AG08395 (cell line): ENCODE measurements around the gene TUB.

ENCODE experiments used
- DNase-seq: peaks from one replicate; pipeline ENCODE4 v3.0.0; 2012; ENCODE audit warnings: mixed read lengths, low spot score

TUB gene, protein sequence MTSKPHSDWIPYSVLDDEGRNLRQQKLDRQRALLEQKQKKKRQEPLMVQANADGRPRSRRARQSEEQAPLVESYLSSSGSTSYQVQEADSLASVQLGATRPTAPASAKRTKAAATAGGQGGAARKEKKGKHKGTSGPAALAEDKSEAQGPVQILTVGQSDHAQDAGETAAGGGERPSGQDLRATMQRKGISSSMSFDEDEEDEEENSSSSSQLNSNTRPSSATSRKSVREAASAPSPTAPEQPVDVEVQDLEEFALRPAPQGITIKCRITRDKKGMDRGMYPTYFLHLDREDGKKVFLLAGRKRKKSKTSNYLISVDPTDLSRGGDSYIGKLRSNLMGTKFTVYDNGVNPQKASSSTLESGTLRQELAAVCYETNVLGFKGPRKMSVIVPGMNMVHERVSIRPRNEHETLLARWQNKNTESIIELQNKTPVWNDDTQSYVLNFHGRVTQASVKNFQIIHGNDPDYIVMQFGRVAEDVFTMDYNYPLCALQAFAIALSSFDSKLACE

DNA sequence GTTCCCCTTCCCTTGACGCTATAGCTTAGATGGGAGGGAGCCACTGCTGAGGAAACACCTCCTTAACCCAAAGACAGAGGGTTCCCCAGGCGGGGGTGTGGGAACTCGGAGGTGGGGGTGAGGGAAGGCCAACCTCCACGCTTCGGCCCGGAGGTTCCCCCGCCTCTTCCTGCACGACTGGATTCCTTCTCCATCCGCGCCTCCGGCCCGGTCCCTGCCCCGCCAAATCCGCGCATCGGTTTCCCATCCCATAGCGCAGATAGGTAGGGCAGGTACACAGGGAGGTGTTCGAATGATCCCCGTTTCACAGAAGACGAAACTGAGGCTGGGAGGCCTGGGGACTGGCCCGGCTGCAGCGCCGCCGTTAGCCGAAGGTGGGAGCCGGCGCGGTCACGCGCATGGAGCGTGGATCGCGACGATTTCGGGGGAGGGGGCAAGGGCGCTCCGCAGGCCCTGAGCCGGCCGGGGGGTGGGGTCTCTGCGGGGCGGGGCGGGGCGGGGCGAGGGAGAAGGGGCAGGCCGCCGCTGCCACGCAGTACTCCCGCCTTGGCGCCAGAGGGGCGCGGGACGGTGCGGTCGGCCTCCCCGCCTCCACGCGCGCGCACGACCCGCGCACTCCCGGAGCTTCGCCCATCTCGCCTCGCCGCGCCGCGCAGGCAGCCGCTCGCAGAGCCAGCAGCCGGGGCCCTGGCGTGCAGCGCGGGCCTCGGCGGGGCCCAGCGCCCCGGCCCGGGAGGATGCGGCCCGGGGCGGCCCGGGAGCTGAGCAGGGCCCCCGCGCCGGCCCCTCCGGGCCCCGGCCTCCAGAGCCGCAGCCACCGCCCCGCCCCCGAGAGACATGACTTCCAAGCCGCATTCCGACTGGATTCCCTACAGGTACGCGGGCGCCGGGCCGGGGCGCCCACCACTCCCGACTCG is at the start of gene TUB:
TSS of gene TUB (plus strand) at position 538 of the 917 bp plus-strand sequence. CDS start at position 838, 300 bp downstream.
- peak; percentile 50 for DNase-seq

DNA sequence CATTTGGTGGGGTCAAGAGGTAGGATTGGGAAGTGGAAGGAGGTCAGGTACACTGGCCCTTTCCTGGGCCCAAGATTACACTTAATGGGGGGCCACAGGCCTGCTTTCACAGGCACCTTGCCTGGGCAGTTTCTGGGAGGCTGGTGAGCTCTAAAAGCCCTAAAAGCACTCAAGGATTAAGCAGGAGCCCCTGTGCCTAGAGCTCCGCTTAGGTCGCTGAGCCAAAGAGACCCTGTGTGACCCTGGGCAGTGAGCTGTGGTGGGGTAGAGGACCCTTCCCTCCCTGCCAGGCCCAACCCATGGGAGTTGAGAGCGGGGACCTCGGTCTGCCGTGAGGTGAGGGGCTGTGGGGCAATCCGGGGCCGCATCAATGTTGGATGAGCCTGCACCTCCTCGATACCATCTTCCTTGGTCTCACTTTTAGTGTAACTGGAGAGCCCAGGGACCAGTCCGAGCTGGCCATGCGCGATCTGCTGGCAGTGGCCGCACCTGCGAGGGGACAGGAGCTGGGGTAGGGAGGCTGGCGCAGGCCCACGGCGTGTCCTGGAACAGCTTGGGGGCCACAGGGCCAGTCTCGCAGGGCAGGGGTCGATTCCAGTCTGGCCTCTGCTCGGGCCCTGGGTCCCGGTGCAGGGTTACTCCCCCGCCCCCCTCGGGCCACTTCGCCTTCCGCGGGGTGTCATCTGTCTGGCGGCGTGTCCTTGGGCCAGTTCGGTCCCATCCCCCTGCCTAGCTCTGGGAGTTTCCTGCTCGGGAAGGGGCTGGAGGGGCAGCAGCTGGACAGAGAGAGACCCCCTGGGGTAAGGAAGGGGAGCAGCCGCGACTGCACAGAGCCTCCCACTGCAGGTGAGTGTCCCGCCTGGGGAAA is 49.5 kb upstream of the TUB start:
- DNase-seq: no peak

DNA sequence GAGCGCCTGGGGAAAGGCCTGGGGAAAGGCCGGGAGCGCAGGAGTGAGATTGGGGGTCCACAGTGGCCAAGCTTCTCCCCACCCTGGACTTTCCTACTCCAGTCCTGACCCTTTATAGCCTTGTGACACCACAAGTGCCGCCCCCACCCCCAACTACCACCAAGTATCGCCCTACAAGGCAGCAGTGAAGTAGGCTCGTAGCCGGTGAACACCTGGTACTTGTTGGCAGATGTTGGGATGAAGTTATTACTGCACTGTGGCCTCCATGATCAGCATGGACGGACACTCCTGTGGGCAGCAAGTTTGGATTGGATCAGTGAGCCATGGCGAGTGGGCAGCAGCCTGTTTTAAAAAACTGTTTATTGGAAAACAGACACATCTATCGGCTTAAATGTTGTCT is 48.9 kb upstream of the TUB start:
- DNase-seq: no peak

DNA sequence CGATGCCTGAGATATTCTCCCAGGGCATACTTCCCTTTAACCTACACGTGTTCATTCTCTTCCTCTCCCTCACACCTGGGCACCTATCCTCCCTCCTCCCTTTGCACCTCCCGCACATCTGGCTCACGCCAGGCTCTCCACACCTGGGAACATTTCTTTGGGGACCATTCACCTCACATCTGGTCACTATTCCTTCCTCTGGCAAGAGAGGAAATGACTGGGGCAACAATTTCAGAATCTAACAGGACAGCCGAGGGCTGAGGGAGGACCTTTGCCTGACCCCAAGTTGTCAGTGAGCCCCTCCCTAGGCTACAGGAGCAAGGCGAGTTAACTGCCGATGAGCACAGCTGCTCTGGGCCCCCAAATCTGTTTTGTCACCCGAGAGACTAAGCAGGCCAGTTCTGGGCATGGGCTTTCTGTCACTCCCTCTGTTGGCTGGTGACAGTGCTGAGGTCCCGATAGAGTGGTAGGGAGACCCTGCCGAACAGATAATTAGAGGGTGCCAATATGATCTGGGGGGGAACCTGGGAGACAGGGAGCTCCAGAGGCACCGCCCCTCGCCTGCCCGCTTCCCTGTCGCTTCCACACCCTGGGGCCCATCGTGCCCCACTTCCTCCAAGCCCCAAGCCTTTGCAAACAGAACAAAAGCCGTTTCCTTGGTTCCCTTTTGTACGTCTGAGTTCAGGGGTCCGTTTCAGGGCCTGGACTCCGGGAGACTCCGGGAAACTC is 48.3 kb upstream of the TUB start:
- DNase-seq: no peak

DNA sequence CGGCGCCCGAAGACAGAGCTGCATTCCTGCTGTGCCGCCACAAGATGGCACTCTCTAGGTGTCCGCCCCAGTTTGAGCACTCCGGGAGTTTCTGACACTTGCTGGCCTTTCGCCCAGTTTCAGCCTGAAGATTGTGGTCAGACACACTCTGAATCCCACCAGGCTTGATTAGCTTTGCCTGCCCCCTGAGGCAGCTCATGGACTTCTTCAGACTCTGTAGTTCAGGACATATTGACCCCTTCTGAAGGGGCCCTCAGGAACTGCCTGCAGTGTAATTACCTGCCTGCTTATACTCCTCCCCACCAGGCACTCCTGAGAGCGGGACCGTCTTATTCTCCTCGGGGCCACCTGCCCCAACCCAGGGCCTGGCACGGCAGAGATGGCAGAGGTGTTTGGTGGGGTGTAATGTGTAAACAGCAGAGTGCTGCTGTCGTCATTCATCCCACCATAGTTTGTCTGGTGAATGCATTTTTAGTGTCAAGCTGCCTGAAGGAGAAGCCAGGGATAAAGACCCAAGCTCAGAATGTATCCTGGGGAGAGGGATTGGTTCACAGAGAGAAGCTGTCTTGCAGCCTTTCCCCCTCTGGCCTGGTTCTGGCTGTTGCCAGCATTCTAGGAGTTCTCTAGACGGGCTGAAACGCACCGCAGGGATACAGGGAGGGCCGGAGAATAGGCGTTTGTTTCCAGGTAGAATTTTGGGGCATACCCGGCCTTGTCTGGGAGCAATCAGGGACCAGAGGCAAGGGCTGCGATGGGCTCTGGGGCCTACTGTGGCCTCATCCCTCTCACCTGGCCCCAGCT is 47.5 kb upstream of the TUB start:
- DNase-seq: peak; percentile 90

DNA sequence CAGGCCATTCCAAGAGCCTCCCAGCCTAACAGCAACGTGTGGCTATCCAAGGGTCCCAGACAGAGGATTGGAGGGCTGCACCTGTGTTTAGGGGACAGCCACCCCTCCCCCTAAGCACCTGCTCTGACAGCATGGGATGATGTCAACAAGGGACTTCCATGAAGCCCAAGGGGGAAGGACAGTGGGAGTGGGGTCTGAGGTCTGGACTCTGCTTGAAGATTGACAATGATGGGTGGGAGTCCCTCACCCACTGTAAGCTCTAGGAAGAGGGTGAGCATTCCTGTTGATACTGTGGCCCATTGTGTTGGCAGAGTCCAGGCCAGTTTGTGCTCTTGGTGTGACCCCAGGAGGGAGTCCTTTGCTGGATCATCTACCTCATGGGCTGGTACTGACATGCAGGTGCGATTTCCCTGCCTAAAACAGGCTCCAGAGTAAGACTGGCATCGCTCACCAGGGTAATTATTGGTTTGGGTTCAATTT is 46.9 kb upstream of the TUB start:
- no peak for DNase-seq

DNA sequence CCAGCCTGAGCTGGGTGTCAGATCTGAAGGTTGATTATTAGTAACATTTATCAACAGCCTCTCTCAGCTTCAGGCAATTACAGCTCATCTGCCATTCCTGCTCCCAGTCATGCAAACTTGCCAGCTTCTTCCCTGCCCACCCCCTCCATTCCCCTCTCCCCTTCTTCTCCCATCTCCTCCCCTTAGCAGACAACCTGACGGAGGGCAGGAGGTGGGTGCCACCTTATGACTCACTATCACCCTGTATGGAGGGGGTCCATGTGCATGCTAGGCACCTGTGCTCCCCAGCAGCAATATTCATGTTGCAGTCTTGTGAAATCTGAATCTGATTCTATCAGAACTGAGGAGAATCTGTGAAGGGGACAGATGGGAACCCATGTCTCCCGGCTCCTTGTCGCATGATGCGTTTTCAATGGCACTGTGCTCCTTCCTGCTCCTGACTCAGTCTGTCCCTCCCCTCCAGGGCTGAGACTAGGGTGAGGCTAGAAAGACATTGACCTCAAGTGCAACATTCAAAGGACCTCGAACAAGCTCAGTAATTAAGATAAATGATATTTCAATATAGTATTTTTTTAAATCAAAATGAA is 46.3 kb upstream of the TUB start:
- DNase-seq: no peak

DNA sequence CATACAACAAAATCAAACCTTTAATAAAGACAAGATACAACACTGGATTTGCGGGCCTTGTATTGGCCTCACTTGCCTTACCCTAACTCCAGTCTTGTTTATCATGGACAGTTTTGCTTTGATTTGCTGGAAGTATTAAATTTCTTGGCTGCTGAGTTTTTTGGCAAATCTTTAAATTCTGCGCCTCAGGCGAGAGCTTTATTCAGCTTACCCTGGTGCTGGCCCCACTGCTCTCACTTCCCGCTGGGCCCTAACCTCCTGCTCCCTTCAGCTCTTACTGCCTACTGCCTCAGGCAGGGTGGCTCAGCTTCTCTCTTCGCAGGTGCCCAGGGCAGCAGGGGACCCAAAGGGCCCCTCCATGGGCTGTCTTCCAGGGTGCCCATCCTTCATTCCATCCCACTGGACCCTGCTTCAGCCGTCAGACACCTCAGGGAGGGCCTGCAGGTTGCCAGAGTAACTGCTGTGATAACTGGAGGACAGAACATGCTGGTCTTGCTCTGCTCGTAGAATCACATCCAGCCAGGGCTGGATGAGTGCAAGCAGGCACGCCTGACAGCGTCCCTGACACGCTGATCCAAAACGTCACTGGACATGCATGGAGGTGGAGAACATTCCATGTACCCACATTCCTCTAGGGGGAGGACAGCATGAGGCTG is 45.7 kb upstream of the TUB start:
- DNase-seq: no peak

DNA sequence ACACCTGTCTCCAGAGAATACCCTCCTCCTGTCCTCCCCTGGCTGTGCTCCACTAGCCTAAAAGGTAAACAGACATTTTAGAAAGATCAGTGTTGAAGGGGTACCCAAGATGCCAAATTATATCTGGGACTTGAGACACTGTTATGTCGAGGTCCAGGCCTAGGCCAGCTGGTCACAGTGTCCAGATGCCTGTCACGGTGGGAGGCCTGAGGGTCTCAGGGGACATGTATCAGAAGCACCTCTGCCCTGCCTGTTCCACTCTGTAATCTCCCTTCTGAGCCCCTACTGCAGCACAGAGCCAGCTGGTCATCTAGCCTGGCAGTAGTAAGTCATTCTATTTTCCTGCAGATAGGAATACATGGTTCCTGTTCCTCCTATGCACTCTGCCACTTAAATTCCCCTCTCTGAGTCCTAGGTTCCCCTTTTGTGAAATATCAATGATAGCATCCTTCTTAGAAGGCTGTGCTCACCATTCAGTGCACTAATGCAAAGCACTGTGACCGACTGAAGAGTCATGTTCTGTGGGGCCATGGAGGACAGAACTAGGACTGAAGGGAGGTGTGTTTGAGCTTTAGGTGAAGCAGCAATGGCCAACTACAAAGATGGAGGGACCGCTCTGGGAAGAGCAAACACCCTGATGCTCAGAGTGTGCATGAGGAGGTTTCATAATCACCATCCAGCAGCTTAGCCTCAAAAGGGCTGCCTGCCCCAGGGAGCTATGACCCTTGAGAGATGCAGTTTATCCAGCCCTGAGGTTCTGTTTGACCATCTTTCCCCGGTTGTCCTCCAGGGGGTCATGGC is 44.8 kb upstream of the TUB start:
- DNase-seq: no peak

DNA sequence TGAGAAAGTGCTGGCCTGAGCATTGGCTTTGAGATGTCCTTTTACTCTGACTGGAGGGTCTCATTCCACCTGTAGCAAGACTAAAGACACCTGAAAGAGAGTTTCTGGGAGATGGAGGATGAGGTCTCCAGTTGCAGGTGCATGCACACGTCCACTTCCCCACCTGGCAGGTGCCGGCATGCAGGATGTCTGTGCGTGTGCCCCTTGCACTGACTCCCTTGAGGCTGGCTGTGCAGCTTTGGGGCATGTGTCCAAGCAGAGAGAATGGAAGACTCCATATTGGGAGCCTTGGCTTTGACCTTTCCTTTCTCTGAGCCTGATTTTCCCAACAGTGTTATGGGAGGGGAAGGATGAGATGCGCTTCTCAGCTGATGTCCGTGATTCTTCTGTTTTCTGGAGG is 44.0 kb upstream of the TUB start:
- DNase-seq: no peak

DNA sequence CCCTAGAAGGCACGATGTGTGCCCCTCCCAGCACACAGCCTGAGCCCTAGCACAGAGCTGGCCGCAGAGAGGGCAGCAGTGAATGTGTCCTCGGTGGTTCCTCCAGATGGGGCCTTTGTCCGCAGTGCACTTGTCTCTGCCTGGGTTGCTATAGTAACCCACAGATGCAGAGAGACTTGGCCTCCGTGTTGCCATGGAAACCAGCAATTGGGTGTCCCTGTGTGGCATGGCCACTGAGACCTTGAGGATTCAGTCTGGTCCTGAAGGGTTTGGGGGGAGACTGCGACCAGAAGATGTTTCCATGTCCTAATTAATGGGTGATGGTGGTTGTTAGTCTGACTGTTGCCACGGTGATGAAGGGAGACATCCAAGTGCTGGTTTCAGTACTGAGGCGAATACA is 42.6 kb upstream of the TUB start:
- no peak for DNase-seq

DNA sequence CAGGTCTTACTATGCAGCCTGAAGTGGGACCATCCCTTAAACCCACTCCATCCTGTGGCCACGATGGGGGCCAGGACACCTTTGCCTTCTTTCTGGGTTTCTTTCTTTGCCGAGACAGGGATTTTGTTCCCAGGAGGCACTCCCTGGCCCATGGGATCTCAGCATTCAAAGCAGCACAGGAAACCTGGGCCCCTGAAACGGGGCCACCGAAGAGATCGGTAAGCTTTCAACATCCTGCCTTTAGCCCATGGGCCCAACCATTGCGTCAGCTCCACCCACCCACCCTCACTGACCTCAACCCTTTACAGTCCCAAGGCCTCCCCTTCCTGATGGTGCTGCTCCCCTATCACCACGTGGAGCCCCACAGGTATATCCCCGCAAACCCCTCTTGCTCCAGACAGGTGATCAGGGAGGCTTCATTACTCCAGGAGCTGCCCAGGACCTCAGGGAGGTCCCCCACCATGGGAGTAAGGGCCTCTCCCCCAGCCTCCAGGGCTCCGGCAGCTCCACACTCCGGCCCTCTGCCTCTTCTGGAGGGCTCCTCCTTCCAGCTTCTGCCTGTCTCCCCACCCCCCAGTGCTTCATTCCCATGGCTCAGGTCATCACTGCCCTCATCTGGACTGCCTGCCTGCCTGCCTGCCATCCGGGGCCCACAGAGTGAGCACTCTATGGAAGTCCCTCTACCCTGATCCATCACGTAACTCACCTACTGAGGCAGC is 42.0 kb upstream of the TUB start:
- DNase-seq: no peak

DNA sequence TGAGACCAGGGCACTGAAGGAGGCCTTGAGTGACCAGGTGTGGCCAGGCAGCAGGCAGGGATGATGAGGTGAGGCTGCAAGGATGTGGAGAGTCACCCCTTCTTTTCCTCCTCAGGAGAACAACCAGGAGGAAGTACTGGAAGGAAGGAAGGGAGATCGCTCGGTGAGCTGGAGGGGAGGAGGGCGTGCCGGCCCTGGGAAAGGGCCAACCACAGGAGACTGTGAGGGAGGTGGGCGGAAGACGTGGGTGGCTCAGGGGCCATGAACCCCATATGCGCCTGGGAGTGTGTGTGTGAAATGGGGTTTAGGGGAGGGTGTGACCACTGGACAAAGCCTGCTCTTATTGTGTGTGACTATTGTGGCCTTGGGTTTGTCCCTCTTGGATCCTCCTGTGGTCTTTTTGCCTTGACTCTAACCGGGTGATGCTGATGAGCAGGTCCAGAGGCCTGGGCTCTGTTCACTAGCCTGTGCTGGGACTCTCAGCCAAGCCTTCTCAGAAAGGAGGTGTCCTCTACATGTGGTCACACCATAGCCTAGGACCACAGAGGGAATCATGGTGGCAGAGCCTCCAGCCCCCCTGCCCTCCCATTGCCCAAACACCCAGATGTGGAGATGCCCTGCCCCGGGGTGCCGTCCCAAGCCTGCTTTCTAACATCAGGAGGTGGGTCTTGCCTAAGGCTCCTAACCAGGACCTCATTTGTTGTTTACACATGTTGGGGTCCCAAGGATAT is 41.3 kb upstream of the TUB start:
- no peak for DNase-seq

DNA sequence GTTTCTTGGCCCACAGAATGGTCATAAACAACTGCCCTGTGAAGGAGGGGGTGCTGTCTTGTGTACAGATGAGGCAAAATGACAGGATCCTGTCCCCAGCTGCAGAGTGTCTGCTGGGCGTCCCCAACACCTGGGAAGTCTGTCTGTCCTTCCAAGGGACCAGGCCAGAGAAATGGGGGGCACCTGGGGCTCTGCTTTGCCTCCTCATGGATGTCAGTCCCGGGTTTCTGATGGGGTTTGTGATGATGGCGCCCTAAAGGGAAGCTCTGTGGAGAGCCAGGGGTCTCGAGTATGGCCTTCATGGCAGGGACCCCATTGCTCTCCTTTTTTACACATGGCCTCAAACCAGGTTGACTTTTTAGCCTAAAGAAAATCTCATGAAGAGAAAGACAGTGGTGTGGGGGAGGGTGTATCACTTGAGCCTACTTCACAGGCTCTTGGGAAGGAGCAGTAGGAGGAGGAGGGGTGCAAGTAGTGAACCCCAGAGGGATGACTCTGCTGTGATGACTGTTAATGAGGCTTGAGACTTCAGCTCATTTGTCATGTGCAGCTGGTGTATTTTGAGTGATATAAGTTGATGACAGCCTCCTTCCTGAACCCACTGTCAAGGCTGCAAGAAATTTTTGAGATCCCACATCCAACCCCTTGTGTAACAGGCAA is 40.6 kb upstream of the TUB start:
- DNase-seq: no peak

DNA sequence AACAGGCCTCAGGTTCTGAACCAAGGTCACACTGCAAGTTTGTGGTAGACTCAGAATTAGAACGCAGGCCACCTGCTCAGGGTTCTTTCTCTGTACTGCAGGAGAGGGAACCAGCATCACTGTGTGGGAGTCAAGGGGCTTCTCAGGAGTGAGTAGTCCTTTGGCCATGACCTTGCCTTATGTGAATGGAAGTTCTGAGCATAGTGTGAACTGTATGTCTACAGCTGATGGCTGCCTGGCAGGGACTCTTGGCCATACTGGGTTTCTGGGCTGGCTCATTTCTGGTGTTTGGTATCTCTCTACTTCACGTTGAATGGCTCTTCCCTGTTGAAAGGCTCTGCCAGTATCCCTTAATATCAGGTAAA is 40.1 kb upstream of the TUB start:
- DNase-seq: no peak

DNA sequence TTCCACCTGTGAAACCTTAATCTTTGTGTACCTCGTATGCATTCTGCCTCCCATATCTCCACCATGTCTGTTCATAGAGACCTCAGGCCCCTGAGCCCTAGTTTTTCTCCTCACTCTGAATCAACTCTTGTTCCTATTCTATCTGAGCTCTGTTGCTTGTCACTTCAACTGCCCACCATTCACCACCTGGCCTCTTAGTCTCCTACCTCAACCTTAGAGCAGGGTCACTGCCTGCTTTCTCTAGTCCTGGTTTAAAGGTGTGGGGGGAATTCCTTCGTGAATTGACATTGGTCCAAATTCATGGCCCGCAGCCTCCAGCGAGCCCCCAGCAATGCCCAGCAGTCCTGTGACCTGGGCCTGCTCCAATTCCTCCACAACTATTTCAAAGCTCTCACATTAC is 39.4 kb upstream of the TUB start:
- no peak for DNase-seq

DNA sequence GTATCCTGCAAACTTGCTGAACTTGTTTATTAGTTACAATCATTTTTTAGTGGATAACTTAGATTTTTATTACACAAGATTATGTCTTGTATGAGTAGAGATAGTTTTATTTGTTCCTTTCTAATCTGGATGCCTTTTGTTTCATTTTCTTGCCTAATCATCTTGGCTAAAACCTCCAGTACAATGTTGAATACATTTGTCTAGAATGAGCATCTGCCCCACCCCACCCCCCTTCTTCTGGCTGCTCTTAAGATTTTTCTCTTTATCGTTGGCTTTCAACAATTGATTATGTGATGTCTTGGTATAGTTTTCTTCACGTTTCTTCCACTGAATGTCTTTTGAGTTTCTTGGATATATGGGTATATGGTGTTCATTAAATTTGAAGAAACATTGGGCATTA is 37.3 kb upstream of the TUB start:
- DNase-seq: no peak
